ENCODE results near the gene EHMT1.
"Not testable (repeated sequence)": the region's sequence is repeated elsewhere in the genome, so short reads cannot be mapped to it uniquely, and the experiment has no call there.

Gene EHMT1

DNA sequence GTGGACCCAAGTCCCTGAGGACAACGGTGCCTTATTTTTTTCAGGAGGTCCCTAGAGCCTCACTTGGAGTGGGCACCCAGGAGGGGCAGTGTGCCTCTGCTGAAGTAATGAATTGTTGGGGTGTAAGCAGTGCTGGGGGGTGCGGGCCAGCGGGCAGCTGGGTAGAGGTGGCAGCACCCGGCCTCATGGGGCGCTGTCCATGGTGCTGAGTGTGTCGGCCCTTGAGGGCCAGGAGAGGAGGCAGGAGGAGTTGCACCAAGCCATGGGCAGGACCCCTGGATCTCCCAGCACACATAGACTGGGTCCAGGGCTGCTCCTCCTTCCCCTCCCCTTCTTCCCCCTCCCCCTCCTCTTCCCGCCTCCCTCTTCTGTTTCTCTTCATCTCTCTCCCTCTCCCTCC is 265.7 kb downstream of the EHMT1 start:
- DNase-seq (ENCODE audit: low read depth in 2 of 2) = not testable (repeated sequence)

DNA sequence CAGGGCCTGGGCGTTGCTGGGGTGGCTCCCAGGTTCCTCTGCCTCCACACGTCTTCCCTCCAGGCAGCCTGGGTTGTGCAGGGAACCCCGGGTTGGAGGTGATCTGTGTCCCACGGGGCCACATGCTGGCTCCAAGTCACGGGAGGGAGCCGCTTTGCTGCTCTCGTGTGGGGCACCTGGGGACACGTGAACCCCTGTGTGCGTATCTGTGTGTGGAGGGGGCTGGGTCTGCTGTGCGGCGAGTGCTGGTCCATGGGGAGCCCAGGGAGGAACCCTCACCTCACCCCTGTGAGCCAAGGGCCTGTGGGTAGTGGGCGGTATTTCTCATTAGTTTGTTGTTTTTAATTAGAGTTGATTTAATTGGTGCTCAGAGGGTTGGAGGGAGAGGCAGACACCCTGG is 266.3 kb downstream of the EHMT1 start:
- not testable (repeated sequence) for DNase-seq (ENCODE audit: low read depth in 2 of 2)

Data from stimulated activated CD4-positive, alpha-beta T cell treated with anti-CD3 and anti-CD28 coated beads, Interleukin-1b, Interleukin-23, amount 100 ng/mL, for 4 hours (primary cell).